Small intestine (tissue), 7 donors: ENCODE measurements around the gene ABI3BP. TPM values are rescaled to one million over a fixed set of nuclear protein-coding genes. Genes with fewer than 3 reads are reported as not detected.

Source experiments
- DNase-seq, 2 donors: peaks; one replicate each; pipeline versions ENCODE4 v3.0.0 to v3.0.0-alpha.2; 2013
- FAIRE-seq: peaks from 2 replicates; lab custom pipeline; 2012; peaks lifted over from hg19 to GRCh38; lab: Jason Lieb, UNC
- H3K27ac ChIP-seq, 3 donors: one replicate each; pipeline ENCODE4 v1.5.1; 2013; ENCODE audit warnings: low read length in 2 of 3, mild to moderate bottlenecking in 2 of 3, control low read depth in 1 of 3, inconsistent platforms in 1 of 3, low read depth in 1 of 3, moderate library complexity in 1 of 3
- H3K27me3 ChIP-seq, 3 donors: one replicate each; pipeline ENCODE4 v1.6.1; 2013; ENCODE audit warnings: low read length in 3 of 3, inconsistent platforms in 1 of 3; ENCODE audit not compliant: control insufficient read depth in 3 of 3, insufficient read depth in 3 of 3
- H3K36me3 ChIP-seq, 3 donors: one replicate each; pipeline ENCODE4 v1.6.1; 2013; ENCODE audit warnings: low read length in 3 of 3, inconsistent platforms in 1 of 3, low read depth in 1 of 3, mild to moderate bottlenecking in 1 of 3, moderate library complexity in 1 of 3; ENCODE audit not compliant: control insufficient read depth in 3 of 3, insufficient read depth in 2 of 3
- H3K4me1 ChIP-seq, 3 donors: one replicate each; pipeline ENCODE4 v1.6.1; 2013; ENCODE audit warnings: low read length in 2 of 3, inconsistent platforms in 1 of 3, low read depth in 1 of 3, mild to moderate bottlenecking in 1 of 3, moderate library complexity in 1 of 3; ENCODE audit not compliant: control insufficient read depth in 3 of 3, insufficient read depth in 2 of 3
- H3K4me3 ChIP-seq, 3 donors: one replicate each; pipeline ENCODE4 v1.5.1; 2013; ENCODE audit warnings: low read length in 3 of 3, control low read depth in 1 of 3, inconsistent platforms in 1 of 3, low read depth in 1 of 3, mild to moderate bottlenecking in 1 of 3, moderate library complexity in 1 of 3
- H3K9me3 ChIP-seq, 2 donors: one replicate each; pipeline ENCODE4 v1.6.1; 2013; ENCODE audit warnings: low read depth in 1 of 2, low read length in 1 of 2; ENCODE audit not compliant: control insufficient read depth in 2 of 2, insufficient read depth in 1 of 2
- WGBS, 3 donors: extraction: QIAGEN DNeasy Blood & Tissue Kit; methylation state at CpG; one replicate each; pipeline ENCODE4 v1.1.7; 2013; 5-methylcytosine and 5-hydroxymethylcytosine counted together
- polyA plus RNA-seq, 4 donors: library from polyadenylated mRNA; stranded (reverse) in 3 of 4; unstranded in 1 of 4; fragments of 200-250 nt in 3 of 4; fragments of 120-200 nt in 1 of 4; gene quantifications; one replicate each; pipeline versions ENCODE4 v1.2.1 to v1.2.3, GENCODE V29; 2013
- donor health status: healthy with polysubstance abuse.
- donor health status: control.
- donor health status: control.
- donor health status: Bipolar disorder and iron deficiency.
- donor health status: healthy.

ABI3BP gene
- polyA plus RNA-seq, 4 donors, result 0.54 to 122 (median 14.4) TPM; not detected in 1

- no peaks in the 10 kb centered on the region for H3K9me3 ChIP-seq
- no peak for FAIRE-seq
- H3K36me3 ChIP-seq, result no peaks in the 10 kb centered on the region
- no peak overlapping the region for H3K4me3 ChIP-seq
- no peak overlapping the region for H3K27ac ChIP-seq
- no peaks in the 10 kb centered on the region for H3K4me1 ChIP-seq
- no peak for DNase-seq
- 66 to 90% (median 81%) methylated on average over 1 of the region's 1 CpG for WGBS, 3 donors
- no peaks in the 10 kb centered on the region for H3K27me3 ChIP-seq
Observed at GRCh38 chr3:100978011-100978659, 15.1 kb downstream of the ABI3BP start.

GRCh38 chr3:100976611-100977010 lies 16.6 kb downstream of the ABI3BP start:
- 61 to 84% (median 66%) methylated on average over 3 of the region's 3 CpGs for WGBS, 3 donors
- FAIRE-seq, result no peak
- no peak for DNase-seq

GRCh38 chr3:100975714-100976113 lies 17.5 kb downstream of the ABI3BP start:
- no peak for FAIRE-seq
- Histone ChIP-seq H3K4me3 (no peak overlapping the region), H3K27me3 (no peaks in the 10 kb centered on the region), H3K36me3 (no peaks in the 10 kb centered on the region), H3K9me3 (no peaks in the 10 kb centered on the region), H3K4me1 (no peaks in the 10 kb centered on the region), H3K27ac (no peak overlapping the region)
- WGBS, 3 donors, result 82 to 94% (median 92%) methylated on average over 2 of the region's 2 CpGs
- no peak for DNase-seq

More at GRCh38 chr3:100976611-100977010, 16.6 kb downstream of the ABI3BP start:
- no peaks in the 10 kb centered on the region for H3K27me3 ChIP-seq
- no peak overlapping the region for H3K27ac ChIP-seq
- no peaks in the 10 kb centered on the region for H3K4me1 ChIP-seq
- H3K9me3 ChIP-seq, result no peaks in the 10 kb centered on the region
- no peaks in the 10 kb centered on the region for H3K36me3 ChIP-seq
- H3K4me3 ChIP-seq, result no peak overlapping the region

- no peaks in the 10 kb centered on the region for H3K27me3 ChIP-seq
- no peaks in the 10 kb centered on the region for H3K9me3 ChIP-seq
- H3K27ac ChIP-seq, result no peak overlapping the region
- FAIRE-seq, result no peak
- DNase-seq, result no peak
- WGBS, 3 donors, result 70 to 84% (median 80%) methylated on average over 4 of the region's 4 CpGs
- H3K4me1 ChIP-seq, result no peaks in the 10 kb centered on the region
- H3K36me3 ChIP-seq, result no peaks in the 10 kb centered on the region
- no peak overlapping the region for H3K4me3 ChIP-seq
Observed at GRCh38 chr3:100973594-100973993, 19.6 kb downstream of the ABI3BP start.

GRCh38 chr3:100972867-100973266 lies 20.4 kb downstream of the ABI3BP start:
- no peaks in the 10 kb centered on the region for H3K36me3 ChIP-seq
- WGBS, 3 donors, result 36 to 63% (median 48%) methylated on average over 1 of the region's 1 CpG

GRCh38 chr3:100972301-100972844 lies 20.8 kb downstream of the ABI3BP start:
- FAIRE-seq (no peak), DNase-seq (no peak)
- H3K27ac ChIP-seq, result no peak overlapping the region
- no peaks in the 10 kb centered on the region for H3K27me3 ChIP-seq
- no peaks in the 10 kb centered on the region for H3K4me1 ChIP-seq
- 48 to 55% (median 52%) methylated on average over 2 of the region's 2 CpGs for WGBS, 3 donors
- H3K9me3 ChIP-seq, result no peaks in the 10 kb centered on the region
- H3K36me3 ChIP-seq, result no peaks in the 10 kb centered on the region
- no peak overlapping the region for H3K4me3 ChIP-seq

More at GRCh38 chr3:100972867-100973266, 20.4 kb downstream of the ABI3BP start:
- no peak overlapping the region for H3K27ac ChIP-seq
- DNase-seq, result no peak
- H3K9me3 ChIP-seq, result no peaks in the 10 kb centered on the region
- H3K4me1 ChIP-seq, result no peaks in the 10 kb centered on the region
- FAIRE-seq, result no peak
- no peaks in the 10 kb centered on the region for H3K27me3 ChIP-seq
- H3K4me3 ChIP-seq, result no peak overlapping the region

- FAIRE-seq, result no peak
- no peak for DNase-seq
- H3K27ac ChIP-seq, result no peak overlapping the region
- no peaks in the 10 kb centered on the region for H3K27me3 ChIP-seq
- no peaks in the 10 kb centered on the region for H3K4me1 ChIP-seq
- H3K36me3 ChIP-seq, result no peaks in the 10 kb centered on the region
- H3K9me3 ChIP-seq, result no peaks in the 10 kb centered on the region
- WGBS, 3 donors, result 56 to 59% (median 58%) methylated on average over 2 of the region's 2 CpGs
- H3K4me3 ChIP-seq, result no peak overlapping the region
Observed at GRCh38 chr3:100971798-100972197, 21.4 kb downstream of the ABI3BP start.

- Histone ChIP-seq H3K27ac (no peak overlapping the region), H3K4me3 (no peak overlapping the region), H3K36me3 (no peaks in the 10 kb centered on the region), H3K27me3 (no peaks in the 10 kb centered on the region), H3K4me1 (no peaks in the 10 kb centered on the region), H3K9me3 (no peaks in the 10 kb centered on the region)
- FAIRE-seq (no peak), DNase-seq (no peak)
- 84 to 90% (median 89%) methylated on average over 6 of the region's 6 CpGs for WGBS, 3 donors
Observed at GRCh38 chr3:100970477-100970990, 22.7 kb downstream of the ABI3BP start.
